HEK293 (cell line): Measurements from ENCODE around the gene SCG3.

Experiments used
- CTCF ChIA-PET: fragments of 350-600 bp; formaldehyde crosslinking; extraction: SDS; loops from one replicate; lab custom pipeline; 2021; ENCODE audit warnings: antibody characterized with exemption; lab: Yijun Ruan, JAX
- POLR2A ChIA-PET: fragments of 300-600 bp; formaldehyde crosslinking; extraction: SDS; loops from one replicate; lab custom pipeline; 2020; ENCODE audit warnings: antibody characterized with exemption, inconsistent platforms; lab: Yijun Ruan, JAX
- H3K27ac ChIP-seq: fragments of 200-500 bp; sonication (Bioruptor generic); 2 replicates; pipeline ENCODE4 v1.5.1; 2014; ENCODE audit warnings: low read depth, low read length, control low read depth, inconsistent platforms; ENCODE audit errors: extremely low read depth
- H3K36me3 ChIP-seq, 2 experiments: fragments of 200-500 bp in 1 of 2; sonication (Bioruptor generic) in 1 of 2; 1 replicate in 1 of 2; 2 replicates in 1 of 2; pipeline ENCODE4 v1.5.1; 2014 to 2017; ENCODE audit warnings: inconsistent platforms in 2 of 2, low read length in 2 of 2; ENCODE audit not compliant: control insufficient read depth in 2 of 2, insufficient read depth in 1 of 2
- H3K4me1 ChIP-seq: fragments of 200-500 bp; sonication (Bioruptor generic); 2 replicates; pipeline ENCODE4 v1.5.1; 2014; ENCODE audit warnings: mild to moderate bottlenecking, low read length, inconsistent platforms; ENCODE audit not compliant: control insufficient read depth, insufficient read depth
- H3K4me3 ChIP-seq: 2 replicates; pipeline ENCODE4 v1.5.1; 2011; ENCODE audit warnings: low read depth, mild to moderate bottlenecking, control low read depth, low read length, moderate library complexity
- H3K9me3 ChIP-seq: fragments of 200-500 bp; sonication (Bioruptor generic); 2 replicates; pipeline ENCODE4 v1.5.1; 2014; ENCODE audit warnings: low read depth, low read length, inconsistent platforms; ENCODE audit not compliant: control insufficient read depth, insufficient read depth
- AEBP2 ChIP-seq: fragments of 450-650 bp; formaldehyde crosslinking; IDR thresholded peaks from 2 replicates; pipeline ENCODE4 v1.5.1; 2016; ENCODE audit warnings: missing biosample characterization, missing genetic modification characterization, borderline replicate concordance
- BCL11A ChIP-seq: fragments of 450-650 bp; formaldehyde crosslinking; IDR thresholded peaks from 2 replicates; pipeline ENCODE4 v1.5.1; 2016; ENCODE audit warnings: low read depth, missing biosample characterization, missing genetic modification characterization
- CTCF ChIP-seq: fragments of 450-650 bp; formaldehyde crosslinking; IDR thresholded peaks from 2 replicates; pipeline ENCODE4 v1.5.1; 2016; ENCODE audit warnings: missing biosample characterization, missing genetic modification characterization
- IKZF3 ChIP-seq: fragments of 450-650 bp; IDR thresholded peaks from 2 replicates; pipeline ENCODE4 v1.5.0; 2018; ENCODE audit warnings: missing biosample characterization, mild to moderate bottlenecking, missing genetic modification characterization, moderate library complexity
- SP2 ChIP-seq: fragments of 450-650 bp; formaldehyde crosslinking; IDR thresholded peaks from 2 replicates; pipeline ENCODE4 v1.5.1; 2016; ENCODE audit warnings: missing biosample characterization, missing genetic modification characterization
- SP3 ChIP-seq: fragments of 450-650 bp; formaldehyde crosslinking; IDR thresholded peaks from 2 replicates; pipeline ENCODE4 v1.5.1; 2016; ENCODE audit warnings: missing biosample characterization, missing genetic modification characterization
- TCF7L2 ChIP-seq: IDR thresholded peaks from 2 replicates; pipeline ENCODE4 v1.6.1; 2011; ENCODE audit warnings: low read depth, mild to moderate bottlenecking, inconsistent platforms, low read length, moderate library complexity, borderline replicate concordance
- ZFP3 ChIP-seq: fragments of 450-650 bp; formaldehyde crosslinking; IDR thresholded peaks from 2 replicates; pipeline ENCODE4 v1.5.1; 2016; ENCODE audit warnings: low read depth, missing biosample characterization, missing genetic modification characterization
- ZFP37 ChIP-seq: fragments of 450-650 bp; formaldehyde crosslinking; IDR thresholded peaks from 2 replicates; pipeline ENCODE4 v1.5.1; 2016; ENCODE audit warnings: missing biosample characterization, missing genetic modification characterization
- ZNF148 ChIP-seq: fragments of 450-650 bp; formaldehyde crosslinking; IDR thresholded peaks from 2 replicates; pipeline ENCODE4 v1.5.0; 2017; ENCODE audit warnings: missing biosample characterization, missing genetic modification characterization, borderline replicate concordance
- ZNF274 ChIP-seq, 2 experiments: fragments of 200-500 bp in 1 of 2; fragments of 450-650 bp in 1 of 2; sonication (Bioruptor generic) in 1 of 2; formaldehyde crosslinking in 1 of 2; IDR thresholded peaks; 2 replicates each; pipeline versions ENCODE4 v1.5.1 to v1.6.1; 2014 to 2016; ENCODE audit warnings: borderline replicate concordance in 1 of 2, inconsistent platforms in 1 of 2, low read length in 1 of 2, missing biosample characterization in 1 of 2, missing genetic modification characterization in 1 of 2
- ZNF311 ChIP-seq: fragments of 450-650 bp; formaldehyde crosslinking; IDR thresholded peaks from 2 replicates; pipeline ENCODE4 v1.5.1; 2017; ENCODE audit warnings: missing biosample characterization, missing genetic modification characterization, borderline replicate concordance
- ZNF341 ChIP-seq: fragments of 450-650 bp; formaldehyde crosslinking; IDR thresholded peaks from 2 replicates; pipeline ENCODE4; 2016; ENCODE audit warnings: low read depth, missing biosample characterization, missing genetic modification characterization
- ZNF37A ChIP-seq: fragments of 450-650 bp; IDR thresholded peaks from 2 replicates; pipeline ENCODE4 v1.5.1; 2018; ENCODE audit warnings: missing biosample characterization, missing genetic modification characterization
- ZNF391 ChIP-seq: fragments of 450-650 bp; formaldehyde crosslinking; IDR thresholded peaks from 2 replicates; pipeline ENCODE4 v1.5.1; 2016; ENCODE audit warnings: low read depth, missing biosample characterization, missing genetic modification characterization, borderline replicate concordance
- ZNF404 ChIP-seq: fragments of 450-650 bp; formaldehyde crosslinking; IDR thresholded peaks from 2 replicates; pipeline ENCODE4 v1.5.1; 2017; ENCODE audit warnings: missing biosample characterization, missing genetic modification characterization
- ZNF423 ChIP-seq: fragments of 450-650 bp; formaldehyde crosslinking; IDR thresholded peaks from 2 replicates; pipeline ENCODE4 v1.5.1; 2016; ENCODE audit warnings: missing biosample characterization, missing genetic modification characterization
- ZNF449 ChIP-seq: fragments of 450-650 bp; formaldehyde crosslinking; IDR thresholded peaks from 2 replicates; pipeline ENCODE4 v1.5.1; 2017; ENCODE audit warnings: missing biosample characterization, mild to moderate bottlenecking, missing genetic modification characterization, moderate library complexity
- ZNF473 ChIP-seq: fragments of 450-650 bp; formaldehyde crosslinking; IDR thresholded peaks from 2 replicates; pipeline ENCODE4 v1.5.1; 2017; ENCODE audit warnings: missing biosample characterization, missing genetic modification characterization
- ZNF555 ChIP-seq: fragments of 450-650 bp; formaldehyde crosslinking; conservative IDR thresholded peaks from 2 replicates; pipeline ENCODE4 v1.5.1; 2017; ENCODE audit warnings: missing biosample characterization, mild to moderate bottlenecking, missing genetic modification characterization, inconsistent platforms

The SCG3 gene

GRCh38 chr15:51714911-51715310, 33.6 kb downstream of the SCG3 start:
- no peak overlapping the region for H3K4me3 ChIP-seq
- H3K9me3 ChIP-seq = no peaks in the 10 kb centered on the region
- no peak for TF ChIP-seq ZNF274 (IDR thresholded peaks at IDR 0.05; ENCODE audit: low read length)
- TF ChIP-seq ZNF274 (tag by site-specific recombination; IDR thresholded peaks at IDR 0.05; ENCODE audit: borderline replicate concordance) = no peak
- TF ChIP-seq ZNF449 (tag by site-specific recombination) = no peak
- TF ChIP-seq ZNF391 = no peak
- no peak for TF ChIP-seq ZFP3
- no peak for TF ChIP-seq ZNF555
- TF ChIP-seq ZNF423 (tag by site-specific recombination) = no peak
- no peak for TF ChIP-seq ZNF341 (tag by site-specific recombination)
- TF ChIP-seq ZNF404 (tag by site-specific recombination) = no peak
- TF ChIP-seq IKZF3 (tag by site-specific recombination) = no peak
- TF ChIP-seq BCL11A (tag by site-specific recombination) = no peak
- TF ChIP-seq SP3 (tag by site-specific recombination) = no peak
- TF ChIP-seq ZNF473 (tag by site-specific recombination) = no peak
- no peak for TF ChIP-seq ZNF311
- no peak for TF ChIP-seq ZNF148 (tag by site-specific recombination)
- no peak for TF ChIP-seq TCF7L2
- TF ChIP-seq AEBP2 (tag by site-specific recombination) = no peak
- TF ChIP-seq ZNF37A = no peak
- TF ChIP-seq CTCF (tag by site-specific recombination) = no peak
- no peak for TF ChIP-seq ZFP37 (tag by site-specific recombination)
- no peak for TF ChIP-seq SP2 (tag by site-specific recombination)
- no peaks in the 10 kb centered on the region for H3K4me1 ChIP-seq
- CTCF ChIA-PET = no interaction called here
- POLR2A ChIA-PET = interaction anchor here (0.5 kb wide), 1 partner anchor 78 kb away, joined by 3 read pairs; no protein-coding TSS in a partner anchor
- H3K36me3 ChIP-seq = no peaks in the 10 kb centered on the region
- no peak overlapping the region for H3K27ac ChIP-seq
